GM12892 (cell line): Measurements from ENCODE around the gene ZBTB7C.

ENCODE experiments used
- DNase-seq: peaks from one replicate; pipeline ENCODE4 v3.0.0; 2011; ENCODE audit not compliant: insufficient read length
- FAIRE-seq: peaks from 2 replicates; lab custom pipeline; 2011; peaks lifted over from hg19 to GRCh38; lab: Jason Lieb, UNC
- POLR2A ChIP-seq: IDR thresholded peaks from 2 replicates; pipeline ENCODE4 v1.6.1; 2011; ENCODE audit warnings: low read depth, low read length, control low read depth
- POLR2AphosphoS5 ChIP-seq: IDR thresholded peaks from 2 replicates; pipeline ENCODE4 v1.6.1; 2011; ENCODE audit warnings: low read depth, low read length, control low read depth
- TAF1 ChIP-seq: IDR thresholded peaks from 2 replicates; pipeline ENCODE4 v1.6.1; 2011; ENCODE audit warnings: low read depth, mild to moderate bottlenecking, control low read depth, low read length, borderline replicate concordance

Gene ZBTB7C

DNA sequence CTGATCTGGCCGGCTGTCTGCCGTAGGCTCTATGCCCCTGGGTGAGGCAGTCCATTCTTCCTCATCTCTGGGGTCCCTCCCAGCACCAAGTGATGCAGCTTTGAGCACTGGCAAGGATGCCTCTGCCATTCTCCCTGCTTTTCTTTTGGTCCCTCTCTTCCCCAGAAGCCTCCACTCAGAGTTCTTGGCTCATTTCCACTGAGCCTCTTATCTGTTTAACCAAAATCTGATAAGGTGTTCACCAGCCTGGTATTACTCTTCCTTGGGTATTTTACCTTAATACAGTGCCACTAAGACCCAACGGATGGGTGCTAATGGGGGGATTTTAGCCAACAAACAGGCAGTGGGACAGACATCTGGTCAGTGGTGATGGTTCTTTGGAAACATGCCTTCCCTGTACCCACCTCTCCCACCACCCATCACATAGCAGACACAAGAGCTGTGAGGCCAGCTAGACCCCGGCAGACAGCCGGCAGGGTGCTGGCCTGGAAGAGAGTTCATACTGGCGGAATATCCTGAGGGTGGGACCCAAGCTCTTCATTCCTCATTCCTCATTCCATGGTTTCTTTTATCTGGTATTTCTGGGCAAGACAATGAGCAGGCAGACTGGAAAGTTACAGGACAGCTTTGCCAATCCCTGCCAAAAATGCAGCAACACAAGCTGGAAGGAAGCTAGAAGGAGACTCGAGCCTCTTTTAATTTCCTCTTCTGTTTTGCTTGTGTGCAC, 34.6 kb downstream of the ZBTB7C start:
- DNase-seq: no peak
- TF ChIP-seq POLR2A (no peak), TAF1 (no peak)
- no peak for FAIRE-seq

DNA sequence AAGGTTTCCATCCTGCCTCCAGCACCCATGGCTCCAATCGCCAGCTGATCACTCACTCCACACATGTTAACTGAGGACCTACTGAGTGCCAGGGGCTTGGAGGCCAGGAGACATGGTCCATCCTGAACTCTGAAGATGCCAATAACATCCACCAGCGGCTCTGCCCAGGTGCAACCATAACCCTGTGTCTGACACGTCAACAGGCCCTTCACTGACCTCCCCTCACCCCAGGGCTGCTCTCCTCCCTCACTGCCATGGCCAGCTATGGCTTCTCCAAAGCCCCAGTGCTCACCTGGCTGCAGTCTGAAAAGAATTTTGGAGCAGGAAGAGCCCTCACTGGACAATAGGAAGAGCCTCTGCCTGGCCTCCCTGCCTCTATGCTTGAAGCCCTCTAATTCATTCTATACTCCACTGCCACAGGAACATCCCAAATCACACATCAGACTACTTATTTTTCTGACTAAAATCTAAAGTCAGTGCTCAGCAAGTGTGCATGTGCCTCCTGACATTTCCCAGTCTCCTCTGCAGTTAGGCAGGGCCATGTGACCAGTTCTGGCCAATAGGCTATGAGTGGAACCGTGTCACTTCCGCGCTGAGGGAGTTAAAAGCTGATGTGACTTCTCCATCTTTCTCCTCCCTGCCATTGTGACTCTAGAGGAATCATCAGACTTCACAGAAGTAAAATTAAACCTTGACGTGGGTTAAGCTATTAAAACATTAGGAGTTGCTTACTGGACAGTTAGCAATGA, 37.2 kb downstream of the ZBTB7C start:
- DNase-seq (no peak), FAIRE-seq (no peak)
- no peak for TF ChIP-seq TAF1
- no peak for TF ChIP-seq POLR2AphosphoS5
- no peak for TF ChIP-seq POLR2A

DNA sequence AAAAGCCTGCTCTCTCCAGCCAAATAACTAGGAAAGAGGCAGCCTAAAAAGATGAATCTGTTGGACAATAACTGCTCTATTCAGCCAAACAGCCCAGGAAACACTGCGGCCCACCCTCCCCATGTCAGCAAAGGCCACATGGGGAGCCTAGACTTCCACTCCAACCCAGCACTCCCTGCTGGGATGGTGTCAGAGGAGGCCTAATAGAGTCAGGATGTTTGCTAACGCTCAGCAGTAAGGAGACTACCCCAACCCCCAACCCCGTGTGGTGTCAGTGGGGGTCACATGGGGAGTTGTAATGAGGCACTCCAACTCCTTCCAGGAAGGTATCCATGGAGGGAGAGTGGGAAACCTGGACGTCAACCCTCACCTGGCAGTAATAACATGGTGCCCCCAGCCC, 41.6 kb downstream of the ZBTB7C start:
- DNase-seq (no peak), FAIRE-seq (no peak)
- TF ChIP-seq TAF1 (no peak), POLR2A (no peak), POLR2AphosphoS5 (no peak)

DNA sequence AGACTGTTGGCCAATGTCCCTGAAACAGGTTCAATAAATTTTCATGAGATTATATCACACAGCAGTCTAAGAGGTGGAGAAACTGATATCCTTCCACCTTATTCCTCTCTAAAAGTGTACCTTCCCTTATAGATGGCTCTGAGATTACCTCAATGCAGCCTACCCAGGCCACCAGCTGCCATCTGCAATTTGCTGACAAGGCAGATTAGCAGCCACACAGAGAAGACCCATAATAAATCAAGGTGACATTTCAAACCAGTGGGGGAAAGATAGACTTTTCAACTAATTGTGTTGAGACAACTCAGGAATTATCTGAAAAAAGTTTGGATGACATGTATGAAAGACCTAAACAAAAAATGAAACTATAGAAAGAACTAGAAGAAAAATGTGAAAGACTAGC, 43.2 kb downstream of the ZBTB7C start:
- TF ChIP-seq POLR2AphosphoS5: no peak
- TF ChIP-seq POLR2A: no peak
- no peak for TF ChIP-seq TAF1
- FAIRE-seq (no peak), DNase-seq (no peak)

DNA sequence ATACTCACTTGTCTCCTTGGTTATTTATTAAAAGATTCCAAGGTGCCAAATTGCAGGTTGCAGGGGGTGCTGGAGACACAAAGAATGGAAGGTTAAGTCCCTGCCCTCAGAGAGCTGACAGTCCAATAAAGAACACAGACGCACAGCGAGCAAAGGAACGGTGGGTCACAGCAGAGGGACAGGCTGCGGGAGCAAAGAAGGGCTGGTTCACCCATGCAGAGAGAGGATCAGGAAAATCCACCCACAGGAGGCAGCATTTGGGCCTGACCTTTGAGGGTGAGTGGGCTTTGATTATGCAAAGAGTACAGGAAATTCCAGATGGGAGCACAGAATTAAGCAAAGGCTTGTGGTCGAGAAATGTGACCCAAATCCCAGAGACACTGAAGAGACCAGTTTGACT, 45.0 kb downstream of the ZBTB7C start:
- DNase-seq: no peak
- no peak for TF ChIP-seq POLR2AphosphoS5
- TF ChIP-seq TAF1: no peak
- no peak for TF ChIP-seq POLR2A
- no peak for FAIRE-seq

DNA sequence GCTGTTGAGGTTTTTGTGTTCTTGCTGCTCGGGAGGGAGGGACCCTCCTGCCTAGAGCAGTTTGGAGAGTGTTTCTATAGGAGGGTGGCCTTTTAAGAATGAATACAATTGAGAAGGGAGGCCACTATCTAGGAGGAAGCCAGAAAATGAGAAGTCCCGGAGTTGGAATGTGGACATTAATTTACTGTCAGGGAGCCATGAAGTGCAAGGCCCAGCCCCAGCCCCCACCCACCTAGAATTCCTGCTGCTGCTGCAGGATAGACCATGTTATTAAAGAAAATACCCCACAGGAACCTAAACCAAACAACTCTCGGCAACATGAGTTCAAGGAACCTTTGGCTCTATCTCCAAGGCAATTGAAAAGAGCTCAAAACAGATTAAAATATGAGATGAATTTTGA, 46.0 kb downstream of the ZBTB7C start:
- no peak for DNase-seq
- TF ChIP-seq POLR2A (no peak), TAF1 (no peak), POLR2AphosphoS5 (no peak)
- FAIRE-seq: no peak

DNA sequence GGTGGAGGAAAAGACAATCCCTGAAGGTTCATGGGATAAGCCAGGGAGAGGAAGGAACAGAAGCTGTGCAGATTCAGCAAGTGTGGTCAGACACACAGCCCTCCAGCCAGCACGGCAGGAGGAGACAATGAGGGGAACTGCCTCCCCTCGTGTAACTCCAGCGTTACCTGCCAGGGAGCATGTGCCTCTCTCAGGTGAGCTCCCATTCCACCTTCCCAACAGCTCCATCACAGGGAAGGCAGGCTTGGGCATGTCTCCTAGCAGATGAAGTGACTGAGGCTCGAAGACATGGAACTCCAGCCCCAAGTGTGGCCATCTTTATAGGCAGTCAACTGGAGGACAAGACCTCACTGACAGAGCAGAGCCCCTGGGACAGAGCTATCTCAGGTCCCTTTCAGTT, 47.4 kb downstream of the ZBTB7C start:
- TF ChIP-seq POLR2AphosphoS5 (no peak), POLR2A (no peak), TAF1 (no peak)
- no peak for FAIRE-seq
- no peak for DNase-seq

DNA sequence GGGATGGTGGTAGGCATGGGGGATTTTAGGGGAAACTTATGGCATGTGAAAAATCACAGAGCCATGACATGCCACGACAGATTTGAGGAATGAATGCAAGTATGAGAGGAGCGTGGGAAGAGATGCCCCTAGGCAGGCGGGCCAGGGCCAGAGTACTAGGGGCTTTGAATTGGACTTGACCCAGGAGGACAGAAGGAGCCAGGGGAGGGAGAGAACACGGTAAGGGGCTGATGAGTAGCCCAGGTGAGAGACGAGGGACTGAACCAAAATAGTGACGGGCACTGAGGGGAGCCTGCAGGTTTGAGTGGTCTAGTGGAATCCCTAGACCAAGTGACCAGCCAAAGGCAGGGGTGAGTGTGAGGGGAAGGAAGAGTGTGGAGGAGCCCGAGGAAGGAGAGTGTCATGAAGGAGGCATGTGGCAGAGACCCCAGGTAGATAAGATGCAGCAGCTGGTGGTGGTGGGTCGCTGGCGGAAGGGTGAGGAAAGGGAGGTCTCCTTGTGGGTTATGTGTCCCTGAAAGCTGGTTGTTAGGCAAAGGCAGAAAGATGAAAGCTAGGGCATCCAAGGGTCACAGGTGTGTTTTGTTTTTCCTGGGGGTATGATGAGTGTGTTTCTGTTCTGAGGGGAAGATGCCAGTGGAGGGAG, 48.7 kb downstream of the ZBTB7C start:
- TF ChIP-seq POLR2A (no peak), POLR2AphosphoS5 (no peak), TAF1 (no peak)
- no peak for FAIRE-seq
- DNase-seq: no peak

DNA sequence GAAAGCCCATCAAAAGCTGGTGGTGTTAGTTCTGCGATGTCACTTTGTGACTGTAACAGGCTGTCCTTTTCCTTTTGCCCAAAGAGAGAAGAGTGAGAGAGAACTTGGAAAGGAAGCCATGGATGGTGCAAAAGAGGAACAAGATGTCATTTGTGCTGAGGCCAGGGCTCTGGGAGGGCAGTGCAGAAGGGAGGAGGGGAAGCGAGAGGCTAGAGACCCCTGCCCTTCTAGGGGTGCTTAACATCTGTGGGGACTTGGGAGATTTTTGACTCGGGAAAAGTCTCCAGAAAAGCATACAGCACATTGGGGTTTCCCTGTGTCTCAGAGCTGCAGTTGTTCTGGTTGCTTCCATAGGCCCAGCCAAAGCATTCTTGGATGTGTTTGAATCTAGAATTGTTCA, 49.6 kb downstream of the ZBTB7C start:
- TF ChIP-seq TAF1 (no peak), POLR2A (no peak), POLR2AphosphoS5 (no peak)
- no peak for DNase-seq
- FAIRE-seq: no peak

DNA sequence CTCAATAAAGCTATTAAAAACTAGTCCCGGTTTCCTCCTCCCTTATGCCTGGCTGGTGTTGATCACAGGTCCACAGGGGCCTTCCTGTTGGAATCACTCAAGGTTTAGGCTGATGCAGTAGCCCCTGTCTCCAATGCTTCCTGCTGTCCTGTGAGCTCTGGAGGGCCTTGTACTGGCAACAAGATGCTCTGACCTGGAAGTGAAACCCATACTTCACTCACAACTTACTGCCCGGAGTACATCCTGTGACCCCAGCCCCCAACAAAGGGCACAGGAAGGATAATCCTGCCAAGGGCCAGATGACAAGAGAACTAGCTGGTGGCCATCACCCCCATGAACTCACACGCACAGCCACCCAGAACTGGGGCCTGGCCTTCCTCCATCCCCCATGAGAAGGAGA, 50.3 kb downstream of the ZBTB7C start:
- FAIRE-seq (no peak), DNase-seq (no peak)
- TF ChIP-seq POLR2A: no peak
- TF ChIP-seq TAF1: no peak
- no peak for TF ChIP-seq POLR2AphosphoS5

DNA sequence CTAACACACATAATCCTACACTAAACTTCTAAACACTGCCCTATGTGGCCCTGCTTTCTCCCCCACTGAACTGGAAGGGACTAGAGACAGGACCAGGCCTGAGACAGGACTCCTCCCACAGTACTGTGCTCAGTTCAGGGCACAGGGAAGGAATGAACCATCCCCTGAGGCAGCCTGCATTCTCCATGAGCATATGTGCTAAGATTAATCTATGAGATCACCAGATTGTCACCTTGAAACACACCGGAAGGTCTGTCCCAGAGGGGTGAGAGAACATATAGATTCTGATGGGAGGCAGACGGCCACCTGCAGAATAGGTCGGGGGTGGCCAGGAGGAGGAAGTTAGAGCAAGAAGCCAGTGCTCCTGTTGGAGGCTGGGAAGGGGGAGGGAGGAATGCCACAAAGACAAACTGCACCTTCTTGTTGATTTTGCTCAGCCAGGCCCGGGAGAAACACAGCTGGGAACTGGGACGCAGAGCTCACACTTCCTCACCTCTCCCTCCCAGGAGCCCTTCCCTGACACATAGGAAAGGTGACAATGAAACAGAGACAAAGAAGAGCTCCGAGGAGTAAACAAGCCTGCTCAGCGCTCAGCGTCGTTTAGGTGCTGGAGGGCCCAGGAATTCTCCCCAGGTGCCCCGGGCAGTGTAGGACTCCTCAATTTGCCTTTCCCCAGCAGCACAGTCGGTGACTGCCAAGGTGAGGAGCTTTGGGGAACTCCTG, 52.1 kb downstream of the ZBTB7C start:
- no peak for TF ChIP-seq POLR2AphosphoS5
- TF ChIP-seq POLR2A: no peak
- TF ChIP-seq TAF1: no peak
- FAIRE-seq (no peak), DNase-seq (no peak)

DNA sequence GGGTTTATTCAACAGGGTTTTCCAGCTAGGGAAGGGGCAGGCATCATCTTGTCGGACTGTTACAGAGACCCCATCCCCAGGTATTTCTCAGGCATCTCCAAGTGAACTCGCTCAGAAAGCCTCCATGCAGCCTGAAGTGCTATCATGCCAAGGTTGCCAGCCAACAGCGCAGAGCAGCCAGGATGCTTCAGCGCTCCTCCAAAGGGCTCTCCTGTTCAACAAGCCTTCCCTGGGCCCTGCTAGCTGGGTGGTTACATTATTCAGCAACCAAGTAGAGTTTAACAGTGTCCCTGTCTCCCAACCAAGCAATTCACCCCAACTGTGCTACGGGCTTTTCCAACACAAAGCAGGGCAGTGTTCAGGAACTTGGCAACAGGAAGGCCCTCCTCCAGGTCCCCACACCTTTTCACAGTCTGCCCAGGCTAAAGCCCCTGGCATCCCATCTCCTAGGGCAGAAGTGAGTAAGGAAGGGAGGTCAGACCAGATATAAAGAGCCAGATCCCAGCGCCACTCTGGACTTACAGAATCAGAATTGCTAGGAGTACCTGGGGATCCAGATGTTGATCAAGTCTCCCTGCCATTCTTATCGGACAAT, 52.9 kb downstream of the ZBTB7C start:
- no peak for TF ChIP-seq POLR2AphosphoS5
- TF ChIP-seq POLR2A: no peak
- TF ChIP-seq TAF1: no peak
- DNase-seq: no peak
- FAIRE-seq: no peak
